Endothelial cell (in vitro differentiated cells): ENCODE results near the gene AOX1. TPM values are rescaled to one million over a fixed set of nuclear protein-coding genes. Genes with fewer than 3 reads are reported as not detected.

Source experiments
- DNase-seq: peaks from one replicate; pipeline ENCODE4 v3.0.0; 2021; ENCODE audit warnings: low spot score
- H3K27ac Mint-ChIP-seq: one replicate; pipeline ENCODE4 v1.8.0; 2021; ENCODE audit warnings: mixed read lengths, inconsistent platforms; ENCODE audit not compliant: unreplicated experiment
- H3K27me3 Mint-ChIP-seq: one replicate; pipeline ENCODE4 v1.8.0; 2021; ENCODE audit warnings: mild to moderate bottlenecking, moderate library complexity, mixed read lengths, inconsistent platforms; ENCODE audit not compliant: unreplicated experiment
- H3K36me3 Mint-ChIP-seq: one replicate; pipeline ENCODE4 v1.8.0; 2021; ENCODE audit warnings: mild to moderate bottlenecking, low read depth, mixed read lengths, inconsistent platforms; ENCODE audit not compliant: unreplicated experiment
- H3K4me1 Mint-ChIP-seq: one replicate; pipeline ENCODE4 v1.8.0; 2021; ENCODE audit warnings: mild to moderate bottlenecking, mixed read lengths, inconsistent platforms; ENCODE audit not compliant: unreplicated experiment
- H3K4me3 Mint-ChIP-seq: one replicate; pipeline ENCODE4 v1.8.0; 2021; ENCODE audit warnings: mild to moderate bottlenecking, mixed read lengths, inconsistent platforms; ENCODE audit not compliant: unreplicated experiment
- H3K9me3 Mint-ChIP-seq: one replicate; pipeline ENCODE4 v1.8.0; 2021; ENCODE audit warnings: mixed read lengths, inconsistent platforms; ENCODE audit not compliant: unreplicated experiment
- total RNA-seq: library from RNA; stranded (reverse); fragmentation: NEBNext Ultra II Directional; extraction: Animal tissue kit (Norgen Biotek cat#: 25700); gene quantifications from one replicate; pipeline ENCODE4 v1.2.1, GENCODE V29; 2021; ENCODE audit not compliant: unreplicated experiment
- TF ChIP-seq, protein P1 (sequence below): fragments of 200-600 bp; sonication (generic); IDR thresholded peaks from one replicate; pipeline ENCODE4 v1.5.0; 2021; ENCODE audit warnings: antibody characterized with exemption; ENCODE audit not compliant: unreplicated experiment

AOX1 gene
- total RNA-seq, 1 donor from 2014 or later = 0.80 TPM

DNA sequence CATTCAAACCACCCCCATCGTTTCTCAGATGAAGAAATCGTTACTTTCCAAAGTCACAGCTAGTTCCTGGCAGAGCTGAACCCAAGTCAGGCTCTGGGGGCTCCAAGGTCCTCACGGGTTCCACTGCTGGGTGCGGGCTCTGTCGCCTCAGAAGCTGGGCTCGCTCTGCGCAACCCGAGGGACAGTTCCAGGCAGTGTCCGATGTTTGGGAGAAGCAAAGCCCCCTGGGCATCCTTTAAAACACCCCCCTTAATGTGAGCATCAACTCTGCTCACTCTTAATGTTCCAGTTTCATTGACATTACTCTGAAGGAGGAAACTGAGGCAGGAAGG, 796 bp downstream of the AOX1 start:
- peak overlapping the region; percentile 86 for H3K4me3 Mint-ChIP-seq
- H3K27me3 Mint-ChIP-seq = peaks cover 3% of the 10 kb centered on the region
- H3K4me1 Mint-ChIP-seq = peaks cover 3% of the 10 kb centered on the region
- TF ChIP-seq, protein P1, sequence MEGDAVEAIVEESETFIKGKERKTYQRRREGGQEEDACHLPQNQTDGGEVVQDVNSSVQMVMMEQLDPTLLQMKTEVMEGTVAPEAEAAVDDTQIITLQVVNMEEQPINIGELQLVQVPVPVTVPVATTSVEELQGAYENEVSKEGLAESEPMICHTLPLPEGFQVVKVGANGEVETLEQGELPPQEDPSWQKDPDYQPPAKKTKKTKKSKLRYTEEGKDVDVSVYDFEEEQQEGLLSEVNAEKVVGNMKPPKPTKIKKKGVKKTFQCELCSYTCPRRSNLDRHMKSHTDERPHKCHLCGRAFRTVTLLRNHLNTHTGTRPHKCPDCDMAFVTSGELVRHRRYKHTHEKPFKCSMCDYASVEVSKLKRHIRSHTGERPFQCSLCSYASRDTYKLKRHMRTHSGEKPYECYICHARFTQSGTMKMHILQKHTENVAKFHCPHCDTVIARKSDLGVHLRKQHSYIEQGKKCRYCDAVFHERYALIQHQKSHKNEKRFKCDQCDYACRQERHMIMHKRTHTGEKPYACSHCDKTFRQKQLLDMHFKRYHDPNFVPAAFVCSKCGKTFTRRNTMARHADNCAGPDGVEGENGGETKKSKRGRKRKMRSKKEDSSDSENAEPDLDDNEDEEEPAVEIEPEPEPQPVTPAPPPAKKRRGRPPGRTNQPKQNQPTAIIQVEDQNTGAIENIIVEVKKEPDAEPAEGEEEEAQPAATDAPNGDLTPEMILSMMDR = no peak
- H3K36me3 Mint-ChIP-seq = no peaks in the 10 kb centered on the region
- no peaks in the 10 kb centered on the region for H3K9me3 Mint-ChIP-seq
- no peak for DNase-seq
- no peak overlapping the region for H3K27ac Mint-ChIP-seq

DNA sequence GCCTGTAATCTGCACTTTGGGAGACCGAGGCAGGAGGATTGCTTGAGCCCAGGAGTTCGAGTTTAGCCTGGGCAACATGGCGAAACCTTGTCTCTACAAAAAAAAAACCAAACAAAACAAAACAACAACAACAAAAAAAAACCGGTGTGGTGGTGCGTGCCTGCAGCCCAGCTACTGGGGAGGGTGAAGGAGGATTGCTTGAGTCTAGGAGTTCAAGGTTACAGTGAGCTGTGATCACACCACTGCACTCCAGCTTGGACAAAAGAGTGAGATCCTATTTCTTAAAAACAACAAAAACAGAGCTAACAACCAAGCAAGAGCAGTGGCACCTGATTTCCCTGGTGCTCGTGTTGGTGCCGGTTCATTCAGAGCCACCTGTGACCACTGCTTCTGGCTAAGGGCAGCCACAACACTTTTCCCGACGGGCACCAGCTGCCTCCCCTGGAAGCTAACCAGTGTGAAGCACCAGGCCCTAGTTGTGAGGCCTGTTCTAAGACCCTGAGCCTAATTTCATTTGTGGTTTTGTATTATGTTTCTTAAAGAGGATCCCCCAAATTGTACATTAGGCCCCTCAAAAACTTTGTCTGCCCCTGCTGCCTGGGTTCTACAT, 1.3 kb downstream of the AOX1 start:
- no peak for DNase-seq
- peaks cover 5% of the 10 kb centered on the region for H3K27me3 Mint-ChIP-seq
- no peak overlapping the region for H3K27ac Mint-ChIP-seq
- no peaks in the 10 kb centered on the region for H3K9me3 Mint-ChIP-seq
- no peaks in the 10 kb centered on the region for H3K36me3 Mint-ChIP-seq
- peaks cover 3% of the 10 kb centered on the region for H3K4me1 Mint-ChIP-seq
- H3K4me3 Mint-ChIP-seq = no peak overlapping the region
- TF ChIP-seq, protein P1 = no peak

- TF ChIP-seq, protein P1 = no peak
- no peaks in the 10 kb centered on the region for H3K9me3 Mint-ChIP-seq
- H3K4me1 Mint-ChIP-seq = peaks cover 3% of the 10 kb centered on the region
- no peak overlapping the region for H3K27ac Mint-ChIP-seq
- peaks cover 6% of the 10 kb centered on the region for H3K27me3 Mint-ChIP-seq
- no peak overlapping the region for H3K4me3 Mint-ChIP-seq
- H3K36me3 Mint-ChIP-seq = no peaks in the 10 kb centered on the region
- no peak for DNase-seq
Measured at GRCh38 chr2:200588076-200588678, 2.4 kb downstream of the AOX1 start.

DNA sequence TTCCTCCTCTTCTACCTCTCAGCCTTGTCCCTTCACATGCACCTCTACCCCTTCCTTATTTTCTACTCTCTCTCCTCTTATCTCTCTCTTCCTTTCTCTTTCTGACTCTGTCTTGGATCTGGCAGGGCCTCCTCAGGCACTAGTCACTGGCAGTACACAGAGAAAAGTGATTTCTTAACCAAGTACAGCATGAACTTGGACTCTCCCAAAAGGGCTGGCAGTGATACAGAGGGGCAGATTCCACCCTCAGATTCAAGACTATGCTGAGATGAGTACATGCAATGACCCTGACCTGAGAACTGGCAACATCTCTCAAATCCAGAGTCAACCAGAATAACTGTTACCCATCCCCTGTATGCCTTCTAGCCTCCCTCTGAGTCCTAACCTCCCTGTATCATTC, 4.3 kb downstream of the AOX1 start:
- Mint-ChIP-seq H3K27ac (no peak overlapping the region), H3K36me3 (no peaks in the 10 kb centered on the region), H3K27me3 (peaks cover 6% of the 10 kb centered on the region), H3K4me3 (no peak overlapping the region), H3K4me1 (peaks cover 3% of the 10 kb centered on the region), H3K9me3 (no peaks in the 10 kb centered on the region)
- TF ChIP-seq, protein P1 = no peak
- no peak for DNase-seq

- TF ChIP-seq, protein P1 = no peak
- no peak for DNase-seq
- no peak overlapping the region for H3K27ac Mint-ChIP-seq
- H3K27me3 Mint-ChIP-seq = peaks cover 4% of the 10 kb centered on the region
- H3K36me3 Mint-ChIP-seq = no peaks in the 10 kb centered on the region
- no peak overlapping the region for H3K4me3 Mint-ChIP-seq
- peaks cover 2% of the 10 kb centered on the region for H3K4me1 Mint-ChIP-seq
- no peaks in the 10 kb centered on the region for H3K9me3 Mint-ChIP-seq
Measured at GRCh38 chr2:200591308-200591707, 5.5 kb downstream of the AOX1 start.
